Left lung (tissue), 10 donors: ENCODE measurements around the gene ZNF362. TPM values are rescaled to one million over a fixed set of nuclear protein-coding genes. Genes with fewer than 3 reads are reported as not detected.

ENCODE experiments used
- ATAC-seq: fragments of 200-7000 bp; cut with Tn5 transposase; one replicate; pipeline ENCODE4 v1.9.1; 2020; ENCODE audit warnings: moderate library complexity
- DNase-seq, 4 donors: peaks; one replicate each; pipeline ENCODE4 v3.0.0-alpha.2; 2013 to 2020
- H3K27ac ChIP-seq, 2 donors: fragments of 200-600 bp; sonication (generic) in 1 of 2; one replicate each; pipeline versions ENCODE4 v1.5.0 to v1.8.0; 2020 to 2021
- H3K27me3 ChIP-seq, 2 donors: fragments of 200-600 bp; sonication (generic) in 1 of 2; one replicate each; pipeline versions ENCODE4 v1.5.0 to v1.8.0; 2020 to 2021
- H3K36me3 ChIP-seq, 2 donors: fragments of 200-600 bp; sonication (generic) in 1 of 2; one replicate each; pipeline versions ENCODE4 v1.5.0 to v1.8.0; 2020 to 2021
- H3K4me1 ChIP-seq, 2 donors: fragments of 200-600 bp; one replicate each; pipeline ENCODE4 v1.8.0; 2021
- H3K4me3 ChIP-seq, 2 donors: fragments of 200-600 bp; sonication (generic) in 1 of 2; one replicate each; pipeline versions ENCODE4 v1.5.0 to v1.8.0; 2020 to 2021; ENCODE audit warnings: mild to moderate bottlenecking in 1 of 2
- H3K9me3 ChIP-seq, 2 donors: fragments of 200-600 bp; sonication (generic) in 1 of 2; one replicate each; pipeline versions ENCODE4 v1.5.0 to v1.8.0; 2020 to 2021
- CTCF ChIP-seq, 2 donors: fragments of 200-600 bp; sonication (generic) in 1 of 2; IDR thresholded peaks; one replicate each; pipeline versions ENCODE4 v1.5.0 to v1.8.0; 2021; ENCODE audit warnings: antibody characterized with exemption in 2 of 2
- intact Hi-C, 2 donors: fragments of 100-400 bp; cut with DNase I; formaldehyde crosslinking; loops; one replicate each; pipeline versions ENCODE4 v1.11.2 to v1.14.2; 2022
- polyA plus RNA-seq, 6 donors: library from polyadenylated mRNA; unstranded; fragments of 120-200 nt; gene quantifications; one replicate each; pipeline ENCODE4 v1.2.1, GENCODE V29; 2013; ENCODE audit not compliant: insufficient read length in 6 of 6
- total RNA-seq, 2 donors: library from RNA; stranded (reverse); fragmentation: NEBNext Ultra II Directional; extraction: Animal tissue kit (Norgen Biotek cat#: 25700); gene quantifications; one replicate each; pipeline ENCODE4 v1.2.1, GENCODE V29; 2021
- donor health status: DM: no; HTN: yes; CAD: no.
- donor health status: DM: no; HTN: no; CAD: no.

The ZNF362 gene
- total and polyA plus RNA-seq, 8 donors: 25.9 to 60.0 (median 52.0) TPM

- no peak for TF ChIP-seq CTCF (IDR thresholded peaks at IDR 0.05)
- Histone ChIP-seq H3K9me3 (no peaks in the 10 kb centered on the region), H3K4me1 (peaks cover 70 to 100% of the 10 kb centered on the region in 2 donors), H3K27me3 (no peaks in the 10 kb centered on the region), H3K27ac (peak overlapping the region; percentile 83 to 97), H3K4me3 (peak overlapping the region in 1 of 2 donors; percentile 21), H3K36me3 (peaks cover 0 to 34% of the 10 kb centered on the region in 2 donors)
- peak; percentile 12 for ATAC-seq
- intact Hi-C loops: no loop called here
- DNase-seq: no peak
These were observed 83.1 kb downstream of the ZNF362 start for GRCh38 chr1:33339413-33339812.

GRCh38 chr1:33341190-33341589 is 84.9 kb downstream of the ZNF362 start:
- H3K4me1 ChIP-seq: peaks cover 76 to 100% of the 10 kb centered on the region in 2 donors
- no peak for DNase-seq
- no peak for ATAC-seq
- peak overlapping the region; percentile 71 to 97 for H3K27ac ChIP-seq
- no peaks in the 10 kb centered on the region for H3K9me3 ChIP-seq
- H3K27me3 ChIP-seq: no peaks in the 10 kb centered on the region
- no peak overlapping the region for H3K4me3 ChIP-seq
- no peak for TF ChIP-seq CTCF (IDR thresholded peaks at IDR 0.05)
- intact Hi-C loops: no loop called here
- H3K36me3 ChIP-seq: peaks cover 0 to 35% of the 10 kb centered on the region in 2 donors

- H3K9me3 ChIP-seq: no peaks in the 10 kb centered on the region
- DNase-seq (peak in 2 of 4 donors; percentile 84 to 89), ATAC-seq (peak; percentile 77)
- H3K36me3 ChIP-seq: peaks cover 0 to 35% of the 10 kb centered on the region in 2 donors
- no peak for TF ChIP-seq CTCF (IDR thresholded peaks at IDR 0.05)
- intact Hi-C loops: no loop called here
- H3K27ac ChIP-seq: peak overlapping the region; percentile 71 to 97
- H3K4me1 ChIP-seq: peaks cover 83 to 100% of the 10 kb centered on the region in 2 donors
- no peaks in the 10 kb centered on the region for H3K27me3 ChIP-seq
- no peak overlapping the region for H3K4me3 ChIP-seq
These were observed 85.9 kb downstream of the ZNF362 start for GRCh38 chr1:33342041-33342723.

GRCh38 chr1:33343539-33343938 is 87.2 kb downstream of the ZNF362 start:
- intact Hi-C loops: no loop called here
- Histone ChIP-seq H3K36me3 (peaks cover 0 to 35% of the 10 kb centered on the region in 2 donors), H3K27me3 (no peaks in the 10 kb centered on the region), H3K9me3 (no peaks in the 10 kb centered on the region), H3K4me3 (no peak overlapping the region), H3K27ac (peak overlapping the region; percentile 34 to 97), H3K4me1 (peaks cover 81 to 94% of the 10 kb centered on the region in 2 donors)
- ATAC-seq (peak; percentile 3), DNase-seq (no peak)
- no peak for TF ChIP-seq CTCF (IDR thresholded peaks at IDR 0.05)

GRCh38 chr1:33344896-33345560 is 88.7 kb downstream of the ZNF362 start:
- H3K4me1 ChIP-seq: peaks cover 67 to 80% of the 10 kb centered on the region in 2 donors
- intact Hi-C loops: no loop called here
- peak overlapping the region; percentile 96 to 97 for H3K27ac ChIP-seq
- no peaks in the 10 kb centered on the region for H3K9me3 ChIP-seq
- no peak for DNase-seq
- ATAC-seq: no peak
- TF ChIP-seq CTCF (IDR thresholded peaks at IDR 0.05): no peak
- H3K36me3 ChIP-seq: peaks cover 0 to 35% of the 10 kb centered on the region in 2 donors
- no peaks in the 10 kb centered on the region for H3K27me3 ChIP-seq
- H3K4me3 ChIP-seq: peak overlapping the region in 1 of 2 donors; percentile 91
